Measurements from ENCODE around the gene PRKCA.

GRCh38 chr17:66760324-66760723, 457.9 kb downstream of the PRKCA start:
- TF ChIP-seq ZNF622 (IDR thresholded peaks at IDR 0.05), result no peak
- TF ChIP-seq YBX1 (IDR thresholded peaks at IDR 0.05), result no peak
- no peak for TF ChIP-seq POLR2A (IDR thresholded peaks at IDR 0.05; ENCODE audit: low read depth, low read length)
- no peak for TF ChIP-seq GABPA (IDR thresholded peaks at IDR 0.05; ENCODE audit: low read depth)
- TF ChIP-seq, protein P1, sequence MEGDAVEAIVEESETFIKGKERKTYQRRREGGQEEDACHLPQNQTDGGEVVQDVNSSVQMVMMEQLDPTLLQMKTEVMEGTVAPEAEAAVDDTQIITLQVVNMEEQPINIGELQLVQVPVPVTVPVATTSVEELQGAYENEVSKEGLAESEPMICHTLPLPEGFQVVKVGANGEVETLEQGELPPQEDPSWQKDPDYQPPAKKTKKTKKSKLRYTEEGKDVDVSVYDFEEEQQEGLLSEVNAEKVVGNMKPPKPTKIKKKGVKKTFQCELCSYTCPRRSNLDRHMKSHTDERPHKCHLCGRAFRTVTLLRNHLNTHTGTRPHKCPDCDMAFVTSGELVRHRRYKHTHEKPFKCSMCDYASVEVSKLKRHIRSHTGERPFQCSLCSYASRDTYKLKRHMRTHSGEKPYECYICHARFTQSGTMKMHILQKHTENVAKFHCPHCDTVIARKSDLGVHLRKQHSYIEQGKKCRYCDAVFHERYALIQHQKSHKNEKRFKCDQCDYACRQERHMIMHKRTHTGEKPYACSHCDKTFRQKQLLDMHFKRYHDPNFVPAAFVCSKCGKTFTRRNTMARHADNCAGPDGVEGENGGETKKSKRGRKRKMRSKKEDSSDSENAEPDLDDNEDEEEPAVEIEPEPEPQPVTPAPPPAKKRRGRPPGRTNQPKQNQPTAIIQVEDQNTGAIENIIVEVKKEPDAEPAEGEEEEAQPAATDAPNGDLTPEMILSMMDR (IDR thresholded peaks at IDR 0.05 in 2 of 3, conservative IDR thresholded peaks at IDR 0.05 in 1 of 3; ENCODE audit: control insufficient read depth in 2 of 3, extremely low read depth in 1 of 3, insufficient read depth in 1 of 3, low read depth in 3 of 3, low read length in 3 of 3), result no peak
- TF ChIP-seq TAF1 (IDR thresholded peaks at IDR 0.05; ENCODE audit: borderline replicate concordance, low read depth, low read length), result no peak
- TF ChIP-seq FOXM1 (IDR thresholded peaks at IDR 0.05; ENCODE audit: low read depth, low read length), result no peak
- TF ChIP-seq PRDM15 (CRISPR knock-in tag; IDR thresholded peaks at IDR 0.05), result no peak

Measured in GM12878 (cell line).